Measurements from ENCODE around the gene TIMM29. TPM values are rescaled to one million over a fixed set of nuclear protein-coding genes. Genes with fewer than 3 reads are reported as not detected.

TIMM29 gene
- total and polyA plus RNA-seq, 2 of the 13 experiments (the other 11 are each of a cell fraction or from before 2014, with no cell fraction given) = 7.1 to 33.8 TPM

DNA sequence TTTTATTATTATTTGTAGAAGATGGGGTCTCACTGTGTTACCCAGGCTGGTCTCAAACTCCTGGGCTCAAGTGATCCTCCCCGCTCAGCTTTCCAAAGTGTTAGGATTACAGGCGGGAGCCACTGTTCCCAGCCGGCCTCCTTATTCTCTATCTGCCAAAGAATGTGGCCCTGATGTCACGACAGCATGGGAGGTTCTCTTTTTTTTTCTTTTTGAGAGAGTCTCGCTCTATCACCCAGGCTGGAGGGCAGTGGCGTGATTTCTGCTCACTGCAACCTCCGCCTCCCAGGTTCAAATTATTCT lies 33.7 kb upstream of the TIMM29 start (continued):
- TF ChIP-seq NFAT5 (CRISPR knock-in tag; IDR thresholded peaks at IDR 0.05) (no peak), GMEB2 (CRISPR knock-in tag; IDR thresholded peaks at IDR 0.05; ENCODE audit: low read depth) (no peak)

DNA sequence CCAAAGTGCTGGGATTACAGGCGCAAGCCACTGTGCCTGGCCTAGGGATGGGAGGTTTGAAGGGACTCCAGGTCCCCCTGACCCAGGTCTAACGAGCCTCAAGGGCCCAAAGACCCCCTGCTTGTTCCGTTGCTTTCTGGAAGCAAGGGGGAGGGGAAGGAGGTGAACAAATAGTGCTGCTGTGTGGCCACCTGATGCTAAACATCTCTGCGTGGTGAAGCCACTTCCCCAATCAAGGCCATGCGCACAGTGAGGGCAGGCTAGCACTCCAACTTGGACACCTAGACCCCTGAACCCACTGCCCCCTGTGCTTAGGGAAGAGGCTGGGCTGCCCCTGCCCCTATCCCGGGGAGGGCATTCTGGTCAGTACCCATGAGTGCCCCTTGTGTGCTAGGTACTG lies 33.2 kb upstream of the TIMM29 start:
- no peak overlapping the region for H2AFZ ChIP-seq (ENCODE audit: low read length)
- H3K27me3 ChIP-seq (ENCODE audit: control insufficient read depth in 1 of 2, insufficient read depth in 2 of 2, low read length in 2 of 2) = no peaks in the 10 kb centered on the region
- ChIA-PET CTCF (ENCODE audit: low intra/inter-chr PET ratio, low total read pairs) (no interaction called here), POLR2A (no interaction called here)
- ATAC-seq = no peak
- intact Hi-C loops (cut with micrococcal nuclease; ENCODE audit: unreplicated experiment) (no loop called here), in situ Hi-C loops (cut with HindIII; ENCODE audit: extremely low pct_ligation_motif_present, low pct_unique_long_range_greater_than_20kb) (no loop called here)
- 92% methylated on average over 4 of the region's 6 CpGs for WGBS (ENCODE audit: low lambda C conversion rate)
- no TSS peak for BruUV-seq (replicated peaks)
- no peak overlapping the region for H3K27ac ChIP-seq (ENCODE audit: extremely low read length, insufficient read depth, low read length)
- peaks cover 15% of the 10 kb centered on the region for H3K4me1 ChIP-seq (ENCODE audit: insufficient read depth, low read length)
- no peak for DNase-seq (ENCODE audit: low spot score)
- peaks cover 37% of the 10 kb centered on the region for H3K79me2 ChIP-seq (ENCODE audit: insufficient read depth, low read length)
- no peak for FAIRE-seq
- H4K20me1 ChIP-seq (ENCODE audit: insufficient read depth, low read length) = peaks cover 26% of the 10 kb centered on the region; the same call in 1 of the 2 replicates
- H3K4me2 ChIP-seq (ENCODE audit: low read depth, low read length) = no peak overlapping the region
- H3K4me3 ChIP-seq (replicated peaks in 1 of 3; ENCODE audit: insufficient read depth in 1 of 3, low read depth in 2 of 3, low read length in 3 of 3) = no peak overlapping the region
- no peaks in the 10 kb centered on the region for H3K9me3 ChIP-seq (ENCODE audit: low read length)
- no peak overlapping the region for H3K9ac ChIP-seq (ENCODE audit: insufficient read depth, low read depth, low read length)
- H3K36me3 ChIP-seq (replicated peaks in 1 of 2; ENCODE audit: control insufficient read depth in 1 of 2, insufficient read depth in 2 of 2, low read length in 2 of 2) = peaks cover 0 to 5% of the 10 kb centered on the region in 2 experiments; a peak in 3 of 5 replicates
- no peak for TF ChIP-seq NCOR1 (IDR thresholded peaks at IDR 0.05; ENCODE audit: borderline replicate concordance, low read length)
- TF ChIP-seq, protein P1, sequence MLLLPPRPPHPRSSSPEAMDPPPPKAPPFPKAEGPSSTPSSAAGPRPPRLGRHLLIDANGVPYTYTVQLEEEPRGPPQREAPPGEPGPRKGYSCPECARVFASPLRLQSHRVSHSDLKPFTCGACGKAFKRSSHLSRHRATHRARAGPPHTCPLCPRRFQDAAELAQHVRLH (CRISPR knock-in tag; IDR thresholded peaks at IDR 0.05; ENCODE audit: borderline replicate concordance, low read depth) = no peak
- TF ChIP-seq EEA1 (CRISPR knock-in tag; IDR thresholded peaks at IDR 0.05; ENCODE audit: borderline replicate concordance) = no peak
- TF ChIP-seq PTBP1 (IDR thresholded peaks at IDR 0.05; ENCODE audit: low read depth, low read length, poor library complexity, severe bottlenecking) = no peak
- TF ChIP-seq RAD21 (CRISPR knock-in tag; IDR thresholded peaks at IDR 0.05) = no peak
- no peak for TF ChIP-seq SRF (IDR thresholded peaks at IDR 0.05; ENCODE audit: low read depth, low read length)
- TF ChIP-seq RBFOX2 (IDR thresholded peaks at IDR 0.05; ENCODE audit: low read depth, low read length) = no peak
- TF ChIP-seq FIP1L1 (IDR thresholded peaks at IDR 0.05; ENCODE audit: borderline replicate concordance, insufficient read depth, low read depth, low read length) = no peak
- TF ChIP-seq ETV6 (CRISPR knock-in tag; conservative IDR thresholded peaks at IDR 0.05) = no peak
- TF ChIP-seq ZNF280B (CRISPR knock-in tag; IDR thresholded peaks at IDR 0.05; ENCODE audit: borderline replicate concordance) = no peak
- TF ChIP-seq TBX3 (IDR thresholded peaks at IDR 0.05; ENCODE audit: borderline replicate concordance) = no peak
- TF ChIP-seq ZNF234 (CRISPR knock-in tag; conservative IDR thresholded peaks at IDR 0.05) = no peak
- no peak for TF ChIP-seq ZNF367 (CRISPR knock-in tag; IDR thresholded peaks at IDR 0.05; ENCODE audit: borderline replicate concordance)

All from HepG2 (cell line).